DMS114 treated with DMSO at 0.1 percent for 48 hours (cell line): ENCODE measurements around the gene OR13C3.
"Not testable (repeated sequence)": the region's sequence is repeated elsewhere in the genome, so short reads cannot be mapped to it uniquely, and the experiment has no call there.

Experiments used
- DNase-seq: peaks from one replicate; lab custom pipeline; 2025; ENCODE audit not compliant: unreplicated experiment; lab: John Stamatoyannopoulos, UW

OR13C3 gene

DNA sequence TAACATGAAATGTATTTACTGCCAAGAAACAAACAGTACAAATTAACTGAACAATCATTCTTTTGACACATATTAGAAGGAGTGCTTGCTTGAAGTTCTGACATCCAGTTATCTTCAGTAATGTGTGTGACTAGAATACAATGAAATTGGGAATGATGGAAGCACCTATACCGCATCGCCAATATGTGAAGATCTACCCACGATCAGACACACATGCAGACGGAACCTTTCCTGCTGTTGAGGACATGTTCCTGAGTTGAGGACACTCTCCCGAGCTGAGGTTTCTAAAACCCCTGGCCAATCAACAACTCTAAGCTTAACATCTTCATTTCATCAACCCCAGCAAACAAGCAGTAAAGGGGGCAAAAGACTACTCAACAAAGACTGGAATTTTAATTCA lies at the start of gene OR13C3:
TSS of gene OR13C3 (minus strand) at position 101 of the 400 bp plus-strand sequence. CDS start 133 bp downstream, outside the sequence.
- DNase-seq = no peak

DNA sequence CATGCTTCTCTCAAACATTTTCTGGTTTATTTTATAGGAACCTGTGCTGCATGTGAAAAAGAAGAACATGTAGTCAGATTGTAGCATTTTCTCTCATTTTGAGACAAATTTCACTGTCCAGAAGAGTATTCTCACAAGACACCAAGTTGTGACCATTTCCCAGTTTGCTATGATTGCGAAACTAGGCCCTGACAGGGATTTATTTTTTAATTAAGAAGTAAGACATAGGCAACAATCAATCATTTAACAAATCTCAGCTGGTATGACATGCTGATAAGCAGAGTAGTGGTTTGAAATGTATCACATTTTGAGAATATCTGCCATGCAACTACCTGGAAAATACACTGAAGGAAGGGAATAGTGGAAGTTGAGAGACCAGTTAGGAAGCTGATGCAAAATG lies 43.9 kb upstream of the OR13C3 start:
- no peak for DNase-seq

DNA sequence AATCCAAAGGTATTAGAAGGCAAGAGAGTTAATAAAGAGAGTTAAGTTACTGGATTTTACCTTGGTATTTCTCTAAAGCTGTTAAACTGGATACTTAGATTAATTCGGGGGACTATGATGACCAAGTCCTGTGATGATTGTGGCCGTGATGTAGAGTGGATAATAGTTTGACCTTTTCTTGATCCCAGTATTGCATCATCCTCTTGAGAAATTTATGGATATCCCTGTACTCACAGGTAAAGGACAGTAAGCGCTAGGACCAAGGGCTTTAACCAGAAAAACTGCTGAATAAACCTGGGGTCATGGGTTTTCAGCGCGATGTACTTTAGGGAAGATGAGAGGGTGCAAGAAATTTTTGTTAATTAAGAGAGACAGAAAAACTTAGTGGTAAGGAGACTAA lies 40.6 kb upstream of the OR13C3 start:
- DNase-seq = no peak

DNA sequence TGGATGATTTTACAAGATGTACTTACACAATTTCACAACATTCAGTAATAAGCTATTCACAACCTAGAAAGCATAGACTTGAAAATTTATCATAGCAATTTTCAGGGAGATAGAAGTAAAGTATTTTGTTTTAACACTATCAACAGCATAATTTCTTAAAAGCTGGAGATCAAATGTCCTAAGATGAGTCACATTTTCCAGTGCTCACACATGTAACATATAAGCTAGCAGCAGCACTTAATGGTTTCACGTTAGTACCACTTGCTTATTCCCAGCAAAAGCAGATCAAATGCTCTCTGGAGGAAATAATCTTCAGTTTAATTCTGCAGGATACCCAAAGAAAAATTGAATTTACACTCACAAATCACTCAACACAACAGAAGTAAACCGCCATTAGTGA lies 38.8 kb upstream of the OR13C3 start:
- DNase-seq = no peak

DNA sequence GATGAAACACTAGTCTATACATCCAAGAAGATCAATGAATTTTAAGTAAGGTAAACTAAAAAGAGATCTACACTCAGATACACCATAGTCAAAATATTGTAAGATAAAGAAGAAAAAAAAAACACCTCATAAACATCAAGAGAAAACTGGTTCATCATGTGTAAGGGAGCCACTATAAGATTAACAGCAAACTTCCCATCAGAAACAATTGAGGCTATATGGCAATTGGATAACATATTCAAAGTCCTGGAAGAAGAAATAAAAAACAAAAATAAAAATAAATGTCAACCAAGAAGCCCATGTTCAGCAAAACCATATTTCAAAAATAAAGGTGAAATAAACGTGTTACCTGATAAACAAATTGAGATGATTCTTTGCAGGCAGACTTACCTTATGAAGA lies 36.0 kb upstream of the OR13C3 start:
- no peak for DNase-seq

DNA sequence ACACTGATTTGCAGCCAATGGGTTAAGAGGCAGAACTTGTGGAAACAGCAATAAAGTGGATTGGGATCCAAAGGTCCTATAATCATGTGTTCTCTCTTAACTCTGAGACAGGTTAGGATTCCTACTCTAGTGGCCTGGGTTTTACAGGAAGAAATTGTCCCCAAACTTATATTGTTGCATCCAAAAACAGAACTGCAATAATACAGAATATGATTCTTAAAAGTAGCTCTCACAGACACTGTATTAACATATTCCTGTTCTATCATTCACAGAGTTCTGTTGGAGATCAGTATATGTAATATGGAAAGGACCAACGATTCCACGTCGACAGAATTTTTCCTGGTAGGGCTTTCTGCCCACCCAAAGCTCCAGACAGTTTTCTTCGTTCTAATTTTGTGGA lies 32.2 kb upstream of the OR13C3 start, which contains the start of gene OR13C8:
TSS of gene OR13C8 (plus strand) at position 301 of the 400 bp plus-strand sequence. CDS start at position 301, 0 bp downstream.
- DNase-seq = no peak

DNA sequence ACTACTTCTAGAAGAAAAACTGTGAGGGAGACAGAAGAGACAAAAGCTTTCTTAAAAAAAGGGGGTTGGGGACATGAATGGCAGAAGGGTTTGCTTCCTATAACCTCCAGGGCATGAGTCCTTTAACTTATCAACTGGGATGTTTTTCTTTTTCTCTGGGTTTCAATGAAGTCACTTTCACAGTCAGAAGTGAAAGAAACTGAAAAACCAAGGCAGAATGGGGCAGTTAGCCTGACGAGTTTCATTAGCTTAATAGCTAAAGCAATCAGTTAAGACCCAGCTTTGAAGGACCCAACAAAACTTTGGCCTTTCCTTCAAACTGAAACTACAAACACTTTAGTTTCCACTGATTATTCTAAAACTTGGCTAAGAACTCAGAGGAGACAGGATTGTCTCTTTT lies 27.7 kb upstream of the OR13C3 start:
- DNase-seq = no peak

DNA sequence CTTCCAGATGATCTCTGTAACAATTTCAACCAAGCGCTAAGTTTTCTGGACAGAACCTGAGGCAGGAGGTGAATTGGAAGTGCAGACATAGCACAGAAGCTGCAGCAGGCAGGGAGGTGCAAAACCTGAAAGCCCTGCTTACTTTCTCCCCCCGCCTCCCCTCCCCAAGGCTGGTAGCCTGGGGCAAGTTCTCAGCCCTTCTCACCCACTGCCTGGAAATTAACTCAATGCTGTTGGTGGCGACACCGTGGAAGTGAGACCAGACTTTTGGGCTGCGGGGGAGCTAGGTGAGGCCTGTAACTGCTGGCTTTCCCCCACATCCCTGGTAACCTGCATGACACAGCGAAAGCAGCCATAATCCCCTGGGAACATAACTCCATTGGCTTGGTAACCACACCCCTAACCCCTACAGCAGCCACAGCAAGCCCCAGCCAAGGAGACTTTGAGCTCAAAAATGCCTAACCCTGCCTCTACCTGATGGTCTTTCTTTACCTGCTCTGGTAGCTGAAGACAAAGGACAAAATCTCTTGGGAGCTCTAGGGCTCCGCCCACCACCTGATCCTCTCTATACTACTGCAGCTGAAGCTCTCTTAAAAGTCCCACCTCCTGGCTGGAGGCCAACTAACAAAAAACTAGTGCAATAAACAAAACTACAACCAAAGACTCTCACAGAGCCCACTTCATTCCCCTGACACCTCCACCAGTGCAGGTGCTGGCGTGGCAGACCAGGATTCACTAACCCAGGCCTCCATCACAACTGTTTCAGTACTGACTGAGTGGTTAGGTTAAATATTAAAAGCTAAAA lies 20.4 kb upstream of the OR13C3 start:
- no peak for DNase-seq

DNA sequence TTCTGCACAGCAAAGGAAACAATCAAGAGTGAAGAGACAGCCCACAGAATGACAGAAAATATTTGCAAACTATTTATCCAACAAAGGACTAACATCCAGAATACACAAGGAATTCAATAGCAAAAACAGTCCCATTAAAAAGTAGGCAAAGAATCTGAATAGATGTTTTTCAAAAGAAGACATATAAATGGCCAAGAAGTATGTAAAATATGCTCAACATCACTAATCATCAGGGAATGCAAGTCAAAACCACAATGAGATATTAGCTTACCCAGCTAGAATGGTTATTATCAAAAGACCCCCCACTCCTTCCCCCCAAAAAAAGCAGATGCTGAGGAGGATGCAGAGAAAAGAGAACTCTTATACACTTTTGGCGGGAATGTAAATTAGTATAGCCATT lies 18.9 kb upstream of the OR13C3 start:
- DNase-seq = no peak

DNA sequence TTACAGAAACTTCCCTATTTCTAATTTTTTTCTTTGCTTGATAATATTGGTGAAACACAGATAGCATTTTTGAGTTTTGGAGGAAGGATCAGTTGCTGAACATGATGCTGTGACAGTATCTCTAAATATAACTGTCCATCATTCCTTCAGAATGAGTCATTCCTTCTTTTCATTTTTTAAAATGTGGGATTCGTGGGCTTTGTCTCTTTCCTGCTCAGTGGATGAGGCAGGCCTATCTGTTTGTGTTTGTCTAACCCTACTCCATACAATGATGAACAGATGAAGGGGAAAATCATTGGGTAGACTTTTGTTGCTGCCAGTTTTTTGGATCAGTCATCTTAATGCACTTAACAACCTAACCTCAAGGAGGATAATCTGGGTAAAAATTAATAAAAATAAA lies 16.6 kb upstream of the OR13C3 start:
- no peak for DNase-seq

DNA sequence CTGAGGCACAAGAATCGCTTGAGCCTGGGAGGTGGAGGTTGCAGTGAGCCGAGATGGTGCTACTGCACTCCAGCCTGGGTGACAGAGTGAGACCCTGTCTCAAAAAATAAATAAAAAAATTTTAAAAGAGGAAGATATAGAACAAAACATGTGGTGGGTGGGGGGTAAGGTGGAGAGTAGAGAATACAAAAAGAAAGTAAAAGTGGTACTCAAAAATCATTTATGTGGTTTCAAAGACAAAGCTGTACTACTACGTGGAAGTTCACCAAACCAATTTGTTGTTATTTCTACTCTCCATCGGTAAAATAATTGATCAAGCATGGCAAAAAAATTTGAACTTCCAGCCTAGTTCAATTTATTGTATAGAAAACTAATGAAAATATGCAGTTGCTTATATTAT lies 8.0 kb upstream of the OR13C3 start:
- DNase-seq = no peak

DNA sequence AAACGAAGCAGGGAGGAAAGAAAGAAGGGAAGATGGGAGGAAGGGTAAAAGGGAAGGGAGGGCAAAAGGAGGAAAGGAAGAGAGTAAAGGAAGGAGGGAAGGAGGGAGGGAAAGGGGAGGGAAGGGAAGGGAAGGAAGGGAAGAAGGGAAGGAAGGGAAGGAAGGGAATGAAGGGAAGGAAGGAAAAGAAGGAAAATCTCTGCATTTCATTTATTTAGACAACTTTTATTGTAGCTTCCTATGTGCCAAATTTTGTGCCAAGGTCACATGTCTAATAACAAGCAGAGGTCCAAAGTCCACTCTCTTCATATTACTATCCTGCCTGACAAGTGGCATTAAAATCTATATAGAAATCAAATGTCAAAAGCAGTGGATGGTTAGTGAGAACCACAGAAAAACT lies 2.6 kb upstream of the OR13C3 start:
- no peak for DNase-seq

DNA sequence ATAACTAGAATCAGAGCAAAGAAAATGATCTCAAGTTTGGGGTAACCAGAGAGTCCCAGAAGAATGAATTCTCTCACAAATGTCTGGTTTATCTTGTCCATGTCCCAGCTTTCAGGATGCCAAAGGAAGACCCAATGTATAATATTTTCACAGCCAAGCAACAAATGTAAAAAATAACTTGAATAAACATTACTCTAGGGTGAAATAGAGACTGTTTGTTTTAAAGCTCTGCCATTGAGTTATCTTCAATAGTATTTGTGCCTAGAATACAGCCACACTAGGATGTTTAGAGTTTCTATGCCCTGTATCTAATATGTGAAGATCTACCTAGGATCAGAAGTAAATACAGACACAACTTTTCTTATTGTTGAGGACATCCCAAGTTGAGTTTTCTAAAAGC lies 9.5 kb downstream of the OR13C3 start, which contains the start of gene OR13C4:
TSS of gene OR13C4 (minus strand) at position 101 of the 400 bp plus-strand sequence. CDS start at position 101, 0 bp downstream.
- DNase-seq = no peak

DNA sequence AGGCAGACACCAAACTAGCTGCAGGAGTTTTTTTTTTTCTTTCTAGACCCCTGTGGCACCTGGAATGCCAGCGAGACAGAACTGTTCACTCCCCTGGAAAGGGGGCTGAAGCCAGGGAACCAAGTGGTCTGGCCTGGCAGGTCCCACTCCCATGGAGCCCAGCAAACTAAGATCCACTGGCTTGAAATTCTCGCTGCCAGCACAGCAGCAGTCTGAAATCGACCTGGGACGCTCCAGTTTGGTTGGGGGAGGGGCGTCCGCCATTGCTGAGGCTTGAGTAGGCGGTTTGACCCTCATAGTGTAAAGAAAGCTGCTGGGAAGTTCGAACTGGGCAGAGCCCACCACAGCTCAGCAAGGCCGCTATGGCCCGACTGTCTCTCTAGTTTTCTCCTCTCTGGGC lies 16.4 kb downstream of the OR13C3 start:
- not testable (repeated sequence) for DNase-seq

DNA sequence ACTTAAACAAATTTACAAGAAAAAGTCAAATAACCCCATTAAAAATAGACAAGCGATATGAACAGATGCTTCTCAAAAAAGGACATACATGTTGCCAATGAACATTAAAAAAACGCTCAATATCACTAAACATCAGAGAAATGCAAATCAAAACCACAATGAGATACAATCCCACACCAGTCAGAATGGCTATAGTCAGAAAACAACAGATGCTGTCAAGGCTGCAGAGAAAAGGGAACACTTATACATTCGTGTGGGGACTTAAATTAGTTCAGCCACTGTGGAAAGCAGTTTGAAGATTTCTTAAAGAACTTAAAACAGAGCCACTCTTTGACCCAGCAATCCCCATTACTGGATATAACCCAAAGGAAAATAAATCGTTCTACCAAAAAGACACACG lies 21.8 kb downstream of the OR13C3 start:
- no peak for DNase-seq

DNA sequence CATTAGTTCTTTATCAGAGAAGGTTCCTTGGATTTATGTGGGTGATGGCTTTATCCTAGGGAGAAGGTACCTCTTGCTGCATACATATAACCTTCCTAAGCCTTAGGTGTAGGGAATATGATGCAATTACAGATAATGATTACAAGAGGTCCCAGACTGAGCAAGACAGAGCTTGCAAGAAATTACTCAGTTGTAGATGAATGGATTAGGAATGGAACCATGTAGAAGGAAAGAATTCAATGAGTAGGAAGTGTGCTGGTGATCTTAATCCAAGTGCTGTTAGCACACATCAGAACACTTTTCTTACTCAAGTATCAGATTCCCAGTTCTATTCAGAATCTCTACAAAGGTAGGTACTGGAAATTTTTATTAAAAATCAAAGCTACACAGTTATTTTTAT lies 30.1 kb downstream of the OR13C3 start:
- DNase-seq = no peak

DNA sequence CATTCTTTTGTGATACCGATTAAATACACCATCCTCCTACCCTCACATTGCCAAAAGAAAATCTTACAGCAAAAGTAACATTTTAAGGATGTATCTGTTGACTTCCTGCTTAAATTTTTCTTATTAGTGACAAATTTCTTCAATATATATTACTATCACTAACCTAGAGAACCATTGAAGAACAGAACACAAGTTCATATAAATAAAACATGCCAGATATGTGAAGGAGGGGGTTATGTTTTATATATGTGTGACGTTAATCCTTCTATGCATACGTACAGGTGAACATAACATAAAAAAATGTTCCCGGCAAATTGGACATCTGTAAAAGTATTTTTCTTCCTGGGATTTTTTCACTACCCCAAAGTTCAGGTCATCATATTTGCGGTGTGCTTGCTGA lies 32.7 kb downstream of the OR13C3 start, which contains the start of gene OR13F1:
TSS of gene OR13F1 (plus strand) at position 301 of the 400 bp plus-strand sequence. CDS start at position 301, 0 bp downstream.
- no peak for DNase-seq

DNA sequence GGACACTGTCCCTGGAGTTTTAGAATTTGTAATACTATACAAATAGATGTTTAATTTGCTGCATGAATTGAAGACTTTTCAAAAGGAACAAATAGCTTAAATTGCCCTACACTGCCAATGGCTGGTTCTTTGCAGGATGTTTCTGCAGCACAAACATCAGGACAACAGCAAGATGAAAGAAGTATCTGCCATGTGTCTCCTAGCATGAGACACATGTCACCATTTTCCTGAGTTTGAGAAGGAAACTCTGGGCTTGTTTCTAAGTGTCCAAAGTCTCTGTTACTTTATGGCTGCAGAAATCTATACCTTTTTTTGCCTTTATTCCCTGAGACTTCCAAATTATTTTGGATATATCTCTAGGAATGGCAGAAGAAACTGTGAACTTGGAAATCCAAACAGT lies 33.2 kb downstream of the OR13C3 start:
- no peak for DNase-seq

DNA sequence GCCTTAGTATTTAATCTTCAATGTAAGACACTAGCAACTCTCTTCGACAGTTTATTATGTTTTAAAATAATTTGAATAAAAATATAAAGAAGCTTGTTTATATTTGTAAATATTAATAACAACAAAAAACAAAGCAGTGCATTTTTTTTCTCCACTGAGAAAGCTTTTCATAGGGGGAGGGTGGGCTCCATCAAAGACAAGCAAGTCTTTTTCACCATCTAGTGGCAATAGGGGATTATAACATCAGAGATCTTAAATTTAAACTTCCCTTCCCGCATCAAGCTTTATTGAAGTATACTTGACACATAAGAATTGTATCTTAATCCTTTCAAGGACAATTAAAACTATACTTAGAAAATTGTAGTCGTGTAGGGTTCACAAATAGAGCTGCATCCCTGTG lies 41.8 kb downstream of the OR13C3 start:
- DNase-seq = peak; percentile 39
